Neutrophil (primary cell): ENCODE results near the gene TLE3.

Experiments used
- H3K27ac ChIP-seq: fragments of 200-600 bp; sonication (generic); 2 replicates; pipeline ENCODE4 v1.5.1; 2016; ENCODE audit warnings: mild to moderate bottlenecking, moderate library complexity
- H3K27me3 ChIP-seq: fragments of 200-600 bp; sonication (generic); 2 replicates; pipeline ENCODE4 v1.6.0; 2016; ENCODE audit warnings: mild to moderate bottlenecking
- H3K36me3 ChIP-seq: fragments of 200-600 bp; sonication (generic); 2 replicates; pipeline ENCODE4 v1.5.1; 2017
- H3K4me1 ChIP-seq, 2 experiments: fragments of 200-600 bp in 1 of 2; sonication (generic) in 1 of 2; 1 replicate in 1 of 2; 2 replicates in 1 of 2; pipeline versions ENCODE4 v1.5.1 to v1.6.1; 2013 to 2016; ENCODE audit warnings: low read depth in 1 of 2, low read length in 1 of 2, mild to moderate bottlenecking in 1 of 2, moderate library complexity in 1 of 2; ENCODE audit not compliant: control insufficient read depth in 1 of 2, insufficient read depth in 1 of 2
- H3K4me3 ChIP-seq, 2 experiments: fragments of 200-600 bp in 1 of 2; sonication (generic) in 1 of 2; 1 replicate in 1 of 2; 2 replicates in 1 of 2; pipeline ENCODE4 v1.5.1; 2013 to 2016; ENCODE audit warnings: low read depth in 1 of 2, low read length in 1 of 2, mild to moderate bottlenecking in 1 of 2, moderate library complexity in 1 of 2
- H3K9me3 ChIP-seq: fragments of 200-600 bp; sonication (generic); 2 replicates; pipeline ENCODE4 v1.5.1; 2016
- CTCF ChIP-seq: fragments of 200-600 bp; sonication (generic); IDR thresholded peaks from 2 replicates; pipeline ENCODE4 v1.5.1; 2016; ENCODE audit warnings: antibody characterized with exemption

The TLE3 gene

GRCh38 chr15:70128414-70129140 is 30.9 kb upstream of the TLE3 start:
- H3K4me1 ChIP-seq = peaks cover 28 to 33% of the 10 kb centered on the region in 2 experiments
- H3K9me3 ChIP-seq = no peaks in the 10 kb centered on the region
- H3K36me3 ChIP-seq = no peaks in the 10 kb centered on the region
- H3K4me3 ChIP-seq = no peak overlapping the region
- H3K27me3 ChIP-seq = no peaks in the 10 kb centered on the region
- TF ChIP-seq CTCF = no peak
- no peak overlapping the region for H3K27ac ChIP-seq

- no peaks in the 10 kb centered on the region for H3K27me3 ChIP-seq
- no peak overlapping the region for H3K27ac ChIP-seq
- H3K4me1 ChIP-seq = peaks cover 28 to 33% of the 10 kb centered on the region in 2 experiments
- no peak overlapping the region for H3K4me3 ChIP-seq
- no peaks in the 10 kb centered on the region for H3K9me3 ChIP-seq
- TF ChIP-seq CTCF = no peak
- no peaks in the 10 kb centered on the region for H3K36me3 ChIP-seq
Observed at GRCh38 chr15:70127770-70128413, 30.2 kb upstream of the TLE3 start.

DNA sequence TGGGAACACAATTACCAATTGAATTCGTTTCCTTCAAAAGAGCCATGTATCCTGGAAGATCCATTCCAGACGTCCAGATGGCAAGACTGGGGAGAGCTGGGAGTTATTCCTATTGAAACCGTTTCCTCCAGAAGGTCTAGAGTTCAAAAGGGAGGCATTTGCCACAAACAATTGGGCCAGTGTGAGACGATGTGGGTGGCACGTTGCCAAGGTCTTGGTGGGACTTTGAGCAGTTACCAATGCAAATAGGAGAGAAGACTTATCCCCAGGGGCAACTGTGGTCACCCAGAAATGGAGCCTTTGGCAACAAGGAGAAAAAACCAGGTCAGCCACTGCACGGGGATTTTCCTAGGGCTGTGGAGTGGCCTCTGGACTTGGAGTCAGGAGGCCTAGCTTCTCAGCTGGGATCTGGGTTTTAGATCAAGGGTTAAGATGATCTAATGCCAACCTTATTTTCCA is 29.6 kb upstream of the TLE3 start:
- H3K27ac ChIP-seq = no peak overlapping the region
- H3K9me3 ChIP-seq = no peaks in the 10 kb centered on the region
- no peaks in the 10 kb centered on the region for H3K36me3 ChIP-seq
- H3K27me3 ChIP-seq = no peaks in the 10 kb centered on the region
- TF ChIP-seq CTCF = no peak
- peaks cover 28 to 33% of the 10 kb centered on the region in 2 experiments for H3K4me1 ChIP-seq
- no peak overlapping the region for H3K4me3 ChIP-seq

DNA sequence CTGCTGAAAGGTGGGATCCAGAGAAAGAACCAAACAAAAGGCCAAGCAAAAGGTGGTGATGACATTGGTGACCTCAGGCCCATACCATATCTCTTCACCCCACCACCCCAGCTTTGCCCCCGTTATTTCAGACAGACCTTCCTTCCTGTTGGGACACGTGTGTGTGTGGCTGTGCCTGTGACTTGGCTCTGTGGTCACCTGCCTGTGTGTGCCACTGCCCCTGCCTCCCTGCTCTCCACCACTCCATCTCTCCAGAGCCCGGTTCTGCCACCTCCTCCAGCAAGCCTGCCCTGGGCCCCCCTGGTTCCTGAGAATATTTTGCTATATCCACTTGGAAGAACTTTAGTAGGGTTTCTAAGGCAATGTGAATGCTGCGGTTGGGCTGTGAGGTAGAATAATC is 28.6 kb upstream of the TLE3 start:
- TF ChIP-seq CTCF = no peak
- H3K27me3 ChIP-seq = no peaks in the 10 kb centered on the region
- H3K4me3 ChIP-seq = no peak overlapping the region

GRCh38 chr15:70125605-70126004 is 27.9 kb upstream of the TLE3 start:
- no peaks in the 10 kb centered on the region for H3K36me3 ChIP-seq
- TF ChIP-seq CTCF = no peak
- no peaks in the 10 kb centered on the region for H3K27me3 ChIP-seq
- H3K9me3 ChIP-seq = no peaks in the 10 kb centered on the region
- no peak overlapping the region for H3K4me3 ChIP-seq
- peaks cover 28 to 35% of the 10 kb centered on the region in 2 experiments for H3K4me1 ChIP-seq
- no peak overlapping the region for H3K27ac ChIP-seq

More for the DNA sequence above, 28.6 kb upstream of the TLE3 start:
- peaks cover 28 to 33% of the 10 kb centered on the region in 2 experiments for H3K4me1 ChIP-seq
- no peaks in the 10 kb centered on the region for H3K9me3 ChIP-seq
- no peak overlapping the region for H3K27ac ChIP-seq
- no peaks in the 10 kb centered on the region for H3K36me3 ChIP-seq
